ENCODE data around the gene IL12RB2.
"Not testable (repeated sequence)": the region's sequence is repeated elsewhere in the genome, so short reads cannot be mapped to it uniquely, and the experiment has no call there.

The IL12RB2 gene

GRCh38 chr1:67377253-67377652 lies 69.6 kb downstream of the IL12RB2 start:
- H3K9me3 ChIP-seq (ENCODE audit: control insufficient read depth in 1 of 2, low read length in 2 of 2) = no peaks in the 10 kb centered on the region
- no peaks in the 10 kb centered on the region for H3K27me3 ChIP-seq (ENCODE audit: low read depth, low read length)
- H3K4me3 ChIP-seq (ENCODE audit: low read depth in 1 of 2, low read length in 2 of 2) = no peak overlapping the region
- no peak overlapping the region for H3K27ac ChIP-seq (ENCODE audit: low read length)
- no peaks in the 10 kb centered on the region for H3K4me1 ChIP-seq (ENCODE audit: control insufficient read depth in 1 of 2, insufficient read depth in 2 of 2, low read length in 2 of 2)
- H3K36me3 ChIP-seq (ENCODE audit: control insufficient read depth in 1 of 2, insufficient read depth in 2 of 2, low read length in 2 of 2) = peaks cover 0 to 8% of the 10 kb centered on the region in 2 donors

GRCh38 chr1:67381154-67381553 lies 73.5 kb downstream of the IL12RB2 start:
- Histone ChIP-seq H3K4me3 (ENCODE audit: low read depth in 1 of 2, low read length in 2 of 2) (no peak overlapping the region), H3K9me3 (ENCODE audit: control insufficient read depth in 1 of 2, low read length in 2 of 2) (no peaks in the 10 kb centered on the region), H3K27ac (ENCODE audit: low read length) (no peak overlapping the region), H3K27me3 (ENCODE audit: low read depth, low read length) (no peaks in the 10 kb centered on the region), H3K36me3 (ENCODE audit: control insufficient read depth in 1 of 2, insufficient read depth in 2 of 2, low read length in 2 of 2) (peaks cover 0 to 8% of the 10 kb centered on the region in 2 donors), H3K4me1 (ENCODE audit: control insufficient read depth in 1 of 2, insufficient read depth in 2 of 2, low read length in 2 of 2) (no peaks in the 10 kb centered on the region)

- H3K9me3 ChIP-seq (ENCODE audit: control insufficient read depth in 1 of 2, low read length in 2 of 2) = no peaks in the 10 kb centered on the region
- no peak overlapping the region for H3K4me3 ChIP-seq (ENCODE audit: low read depth in 1 of 2, low read length in 2 of 2)
- H3K27me3 ChIP-seq (ENCODE audit: low read depth, low read length) = no peaks in the 10 kb centered on the region
- no peaks in the 10 kb centered on the region for H3K4me1 ChIP-seq (ENCODE audit: control insufficient read depth in 1 of 2, insufficient read depth in 2 of 2, low read length in 2 of 2)
- peaks cover 0 to 8% of the 10 kb centered on the region in 2 donors for H3K36me3 ChIP-seq (ENCODE audit: control insufficient read depth in 1 of 2, insufficient read depth in 2 of 2, low read length in 2 of 2)
- H3K27ac ChIP-seq (ENCODE audit: low read length) = no peak overlapping the region
Observed at GRCh38 chr1:67382292-67382691, 74.6 kb downstream of the IL12RB2 start.

GRCh38 chr1:67383999-67384638 lies 76.4 kb downstream of the IL12RB2 start:
- peaks cover 0 to 8% of the 10 kb centered on the region in 2 donors for H3K36me3 ChIP-seq (ENCODE audit: control insufficient read depth in 1 of 2, insufficient read depth in 2 of 2, low read length in 2 of 2)

GRCh38 chr1:67390041-67390887 lies 82.6 kb downstream of the IL12RB2 start:
- Histone ChIP-seq H3K4me1 (ENCODE audit: control insufficient read depth in 1 of 2, insufficient read depth in 2 of 2, low read length in 2 of 2) (no peaks in the 10 kb centered on the region), H3K9me3 (ENCODE audit: control insufficient read depth in 1 of 2, low read length in 2 of 2) (no peaks in the 10 kb centered on the region), H3K36me3 (ENCODE audit: control insufficient read depth in 1 of 2, insufficient read depth in 2 of 2, low read length in 2 of 2) (no peaks in the 10 kb centered on the region), H3K27me3 (ENCODE audit: low read depth, low read length) (no peaks in the 10 kb centered on the region), H3K27ac (ENCODE audit: low read length) (no peak overlapping the region), H3K4me3 (ENCODE audit: low read depth in 1 of 2, low read length in 2 of 2) (no peak overlapping the region)

More at GRCh38 chr1:67383999-67384638, 76.4 kb downstream of the IL12RB2 start:
- Histone ChIP-seq H3K27me3 (ENCODE audit: low read depth, low read length) (no peaks in the 10 kb centered on the region), H3K27ac (ENCODE audit: low read length) (no peak overlapping the region), H3K4me1 (ENCODE audit: control insufficient read depth in 1 of 2, insufficient read depth in 2 of 2, low read length in 2 of 2) (no peaks in the 10 kb centered on the region), H3K9me3 (ENCODE audit: control insufficient read depth in 1 of 2, low read length in 2 of 2) (no peaks in the 10 kb centered on the region), H3K4me3 (ENCODE audit: low read depth in 1 of 2, low read length in 2 of 2) (no peak overlapping the region)

- H3K27me3 ChIP-seq (ENCODE audit: low read depth, low read length) = no peaks in the 10 kb centered on the region
- H3K27ac ChIP-seq (ENCODE audit: low read length) = no peak overlapping the region
- no peaks in the 10 kb centered on the region for H3K4me1 ChIP-seq (ENCODE audit: control insufficient read depth in 1 of 2, insufficient read depth in 2 of 2, low read length in 2 of 2)
- H3K9me3 ChIP-seq (ENCODE audit: control insufficient read depth in 1 of 2, low read length in 2 of 2) = no peaks in the 10 kb centered on the region
- no peaks in the 10 kb centered on the region for H3K36me3 ChIP-seq (ENCODE audit: control insufficient read depth in 1 of 2, insufficient read depth in 2 of 2, low read length in 2 of 2)
- no peak overlapping the region for H3K4me3 ChIP-seq (ENCODE audit: low read depth in 1 of 2, low read length in 2 of 2)
Observed at GRCh38 chr1:67393240-67393639, 85.6 kb downstream of the IL12RB2 start.

- H3K27ac ChIP-seq (ENCODE audit: low read length) = no peak overlapping the region
- no peaks in the 10 kb centered on the region for H3K36me3 ChIP-seq (ENCODE audit: control insufficient read depth in 1 of 2, insufficient read depth in 2 of 2, low read length in 2 of 2)
- no peaks in the 10 kb centered on the region for H3K9me3 ChIP-seq (ENCODE audit: control insufficient read depth in 1 of 2, low read length in 2 of 2)
- H3K4me3 ChIP-seq (ENCODE audit: low read depth in 1 of 2, low read length in 2 of 2) = no peak overlapping the region
- H3K4me1 ChIP-seq (ENCODE audit: control insufficient read depth in 1 of 2, insufficient read depth in 2 of 2, low read length in 2 of 2) = no peaks in the 10 kb centered on the region
- no peaks in the 10 kb centered on the region for H3K27me3 ChIP-seq (ENCODE audit: low read depth, low read length)
Observed at GRCh38 chr1:67393737-67394136, 86.1 kb downstream of the IL12RB2 start.

GRCh38 chr1:67394548-67394947 lies 86.9 kb downstream of the IL12RB2 start:
- no peak overlapping the region for H3K4me3 ChIP-seq (ENCODE audit: low read depth in 1 of 2, low read length in 2 of 2)
- H3K27ac ChIP-seq (ENCODE audit: low read length) = no peak overlapping the region
- no peaks in the 10 kb centered on the region for H3K27me3 ChIP-seq (ENCODE audit: low read depth, low read length)
- H3K4me1 ChIP-seq (ENCODE audit: control insufficient read depth in 1 of 2, insufficient read depth in 2 of 2, low read length in 2 of 2) = no peaks in the 10 kb centered on the region
- H3K9me3 ChIP-seq (ENCODE audit: control insufficient read depth in 1 of 2, low read length in 2 of 2) = no peaks in the 10 kb centered on the region
- H3K36me3 ChIP-seq (ENCODE audit: control insufficient read depth in 1 of 2, insufficient read depth in 2 of 2, low read length in 2 of 2) = no peaks in the 10 kb centered on the region

GRCh38 chr1:67399199-67399993 lies 91.7 kb downstream of the IL12RB2 start:
- H3K36me3 ChIP-seq (ENCODE audit: control insufficient read depth in 1 of 2, insufficient read depth in 2 of 2, low read length in 2 of 2) = no peaks in the 10 kb centered on the region
- no peaks in the 10 kb centered on the region for H3K27me3 ChIP-seq (ENCODE audit: low read depth, low read length)
- no peak overlapping the region for H3K27ac ChIP-seq (ENCODE audit: low read length)
- no peaks in the 10 kb centered on the region for H3K9me3 ChIP-seq (ENCODE audit: control insufficient read depth in 1 of 2, low read length in 2 of 2)
- no peak overlapping the region for H3K4me3 ChIP-seq (ENCODE audit: low read depth in 1 of 2, low read length in 2 of 2)
- H3K4me1 ChIP-seq (ENCODE audit: control insufficient read depth in 1 of 2, insufficient read depth in 2 of 2, low read length in 2 of 2) = no peaks in the 10 kb centered on the region

GRCh38 chr1:67400029-67400786 lies 92.5 kb downstream of the IL12RB2 start:
- not testable (repeated sequence) for H3K4me3 ChIP-seq (ENCODE audit: low read depth in 1 of 2, low read length in 2 of 2); H3K4me1 ChIP-seq (ENCODE audit: control insufficient read depth in 1 of 2, insufficient read depth in 2 of 2, low read length in 2 of 2); H3K36me3 ChIP-seq (ENCODE audit: control insufficient read depth in 1 of 2, insufficient read depth in 2 of 2, low read length in 2 of 2); H3K9me3 ChIP-seq (ENCODE audit: control insufficient read depth in 1 of 2, low read length in 2 of 2); H3K27ac ChIP-seq (ENCODE audit: low read length); H3K27me3 ChIP-seq (ENCODE audit: low read depth, low read length)

- no peaks in the 10 kb centered on the region for H3K27me3 ChIP-seq (ENCODE audit: low read depth, low read length)
- H3K36me3 ChIP-seq (ENCODE audit: control insufficient read depth in 1 of 2, insufficient read depth in 2 of 2, low read length in 2 of 2) = no peaks in the 10 kb centered on the region
- H3K27ac ChIP-seq (ENCODE audit: low read length) = no peak overlapping the region
- no peak overlapping the region for H3K4me3 ChIP-seq (ENCODE audit: low read depth in 1 of 2, low read length in 2 of 2)
- peaks cover 0 to 11% of the 10 kb centered on the region in 2 donors for H3K4me1 ChIP-seq (ENCODE audit: control insufficient read depth in 1 of 2, insufficient read depth in 2 of 2, low read length in 2 of 2)
- no peaks in the 10 kb centered on the region for H3K9me3 ChIP-seq (ENCODE audit: control insufficient read depth in 1 of 2, low read length in 2 of 2)
Observed at GRCh38 chr1:67401443-67401842, 93.8 kb downstream of the IL12RB2 start.
